ENCODE results near the gene PTPRT. TPM values are rescaled to one million over a fixed set of nuclear protein-coding genes. Genes with fewer than 3 reads are reported as not detected.

Gene PTPRT
- total RNA-seq, 1 experiment from 2014 or later, result 0.13 TPM

- Histone ChIP-seq H2BK12ac (ENCODE audit: insufficient read length, low read depth, low read length) (no peak overlapping the region), H2BK15ac (ENCODE audit: low read depth, low read length) (no peak overlapping the region), H2BK20ac (ENCODE audit: low read depth, low read length, poor library complexity, severe bottlenecking) (no peak overlapping the region), H2BK5ac (ENCODE audit: insufficient read length, low read length) (no peak overlapping the region), H4K8ac (replicated peaks; ENCODE audit: insufficient read length, low read depth, low read length) (no peak overlapping the region), H3T11ph (ENCODE audit: low read length) (no peak overlapping the region), H3K23me2 (ENCODE audit: insufficient read length, low read depth, low read length, poor library complexity, severe bottlenecking) (no peaks in the 10 kb centered on the region), H3K79me1 (ENCODE audit: insufficient read depth, low read depth, low read length, poor library complexity, severe bottlenecking) (no peaks in the 10 kb centered on the region), H3K9ac (ENCODE audit: extremely low read depth, insufficient read length, low read length) (no peak overlapping the region), H4K91ac (ENCODE audit: insufficient read length, low read depth, low read length) (no peak overlapping the region), H2AK5ac (ENCODE audit: insufficient read length, low read length) (no peak overlapping the region), H2BK120ac (ENCODE audit: low read depth, low read length, poor library complexity, severe bottlenecking) (no peak overlapping the region), H3K23ac (ENCODE audit: insufficient read length, low read depth, low read length) (no peak overlapping the region), H2AFZ (ENCODE audit: low read length) (no peak overlapping the region), H4K20me1 (ENCODE audit: control insufficient read depth, insufficient read depth, insufficient read length) (no peaks in the 10 kb centered on the region), H3K4me2 (ENCODE audit: insufficient read depth, insufficient read length, low read length) (no peak overlapping the region), H3K18ac (ENCODE audit: insufficient read length, low read depth, low read length) (no peak overlapping the region), H3K4ac (ENCODE audit: low read depth, low read length) (no peak overlapping the region), H3K4me1 (ENCODE audit: insufficient read depth, low read length) (no peaks in the 10 kb centered on the region; the same call in 1 of the 2 replicates), H4K5ac (ENCODE audit: insufficient read length, low read depth, low read length) (no peak overlapping the region), H3K27me3 (ENCODE audit: insufficient read depth, low read length) (no peaks in the 10 kb centered on the region), H3K14ac (ENCODE audit: insufficient read depth, low read length) (no peak overlapping the region), H3K27ac (ENCODE audit: insufficient read length, low read depth, low read length) (no peak overlapping the region), H3K56ac (ENCODE audit: insufficient read length, low read depth, low read length) (no peak overlapping the region), H3K79me2 (ENCODE audit: insufficient read depth, low read length) (no peaks in the 10 kb centered on the region), H3K9me3 (ENCODE audit: control insufficient read depth, low read depth, low read length) (no peaks in the 10 kb centered on the region)
- peaks cover 31% of the 10 kb centered on the region for H3K27me3 Mint-ChIP-seq (ENCODE audit: low read depth)
- no CpG with 5 or more reads among the region's 2 CpGs for WGBS (ENCODE audit: extremely low coverage, insufficient read length, low lambda C conversion rate)
- H3K9me3 Mint-ChIP-seq, result no peaks in the 10 kb centered on the region; a peak in 1 of 5 replicates
- no peak overlapping the region for H3K4me3 Mint-ChIP-seq
- no peak overlapping the region for H3K27ac Mint-ChIP-seq
- DNase-seq, result no peak
- H3K36me3 Mint-ChIP-seq (ENCODE audit: insufficient read depth in 1 of 3, low read depth in 3 of 3), result no peaks in the 10 kb centered on the region
- no peak for TF ChIP-seq CTCF (conservative IDR thresholded peaks at IDR 0.05)
- H3K4me1 Mint-ChIP-seq, result peaks cover 3 to 21% of the 10 kb centered on the region in 2 experiments; a peak in 3 of 4 replicates
These were observed 167.6 kb downstream of the PTPRT start for GRCh38 chr20:43022081-43022480.
